SK-N-MC (cell line): Measurements from ENCODE around the gene METTL5.

ENCODE experiments used
- EZH2 ChIP-seq: fragments of 200-600 bp; sonication (generic); IDR thresholded peaks from one replicate; pipeline ENCODE4 v1.6.1; 2017; ENCODE audit warnings: antibody characterized with exemption
- FOXP2 ChIP-seq: optimal IDR thresholded peaks from 2 replicates; pipeline ENCODE3; 2011; ENCODE audit warnings: mild to moderate bottlenecking, moderate library complexity; ENCODE audit not compliant: insufficient read depth; ENCODE audit errors: extremely low read length, control extremely low read depth
- POLR2AphosphoS5 ChIP-seq: IDR thresholded peaks from 2 replicates; pipeline ENCODE4 v1.6.1; 2012; ENCODE audit warnings: mild to moderate bottlenecking, low read depth, low read length, borderline replicate concordance

DNA sequence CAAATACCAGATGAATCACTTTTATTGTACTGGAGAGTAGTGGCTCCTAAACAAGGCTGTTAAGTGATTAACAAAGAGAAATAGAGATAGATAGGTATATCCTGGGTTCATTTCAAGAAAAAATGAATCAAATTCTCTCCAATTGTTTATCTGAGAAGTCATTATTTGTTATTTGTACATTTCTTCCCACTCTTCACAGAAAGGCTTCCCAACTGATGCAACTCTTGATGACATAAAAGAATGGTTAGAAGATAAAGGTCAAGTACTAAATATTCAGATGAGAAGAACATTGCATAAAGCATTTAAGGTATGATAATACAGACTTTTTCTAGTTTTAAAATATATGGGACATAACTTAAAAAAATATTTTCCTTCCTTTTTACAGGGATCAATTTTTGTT lies 18.1 kb downstream of the METTL5 start:
- TF ChIP-seq EZH2: no peak
- no peak for TF ChIP-seq POLR2AphosphoS5
- no peak for TF ChIP-seq FOXP2
